Stimulated activated CD4-positive, alpha-beta T cell treated with anti-CD3 and anti-CD28 coated beads, Interleukin-12 subunit alpha, Interleukin-12 subunit beta, amount 100 ng/mL, for 48 hours (primary cell): ENCODE measurements around the gene ITGA4.

Experiments used
- DNase-seq, 3 donors: peaks; one replicate each; pipeline ENCODE4 v3.0.0-alpha.2; 2020; ENCODE audit warnings: low read depth in 2 of 3, low spot score in 1 of 3

The ITGA4 gene

GRCh38 chr2:181499231-181499630 lies 42.0 kb downstream of the ITGA4 start:
- no peak for DNase-seq

- no peak for DNase-seq
Measured at GRCh38 chr2:181500201-181500600, 43.0 kb downstream of the ITGA4 start.

- no peak for DNase-seq
Measured at GRCh38 chr2:181515719-181516118, 58.5 kb downstream of the ITGA4 start.

- DNase-seq, result no peak
Measured at GRCh38 chr2:181516992-181517391, 59.8 kb downstream of the ITGA4 start.

GRCh38 chr2:181517685-181518301 lies 60.6 kb downstream of the ITGA4 start:
- DNase-seq, result peak in 1 of 3 donors; percentile 5

- DNase-seq, result no peak
Measured at GRCh38 chr2:181520253-181520652, 63.1 kb downstream of the ITGA4 start.

- no peak for DNase-seq
Measured at GRCh38 chr2:181523756-181524155, 66.6 kb downstream of the ITGA4 start.

GRCh38 chr2:181526014-181526413 lies 68.8 kb downstream of the ITGA4 start:
- DNase-seq, result no peak

- DNase-seq, result no peak
Measured at GRCh38 chr2:181527058-181527457, 69.9 kb downstream of the ITGA4 start.

GRCh38 chr2:181528441-181528840 lies 71.3 kb downstream of the ITGA4 start:
- no peak for DNase-seq

GRCh38 chr2:181536730-181537129 lies 79.5 kb downstream of the ITGA4 start:
- no peak for DNase-seq

- no peak for DNase-seq
Measured at GRCh38 chr2:181540421-181540820, 83.2 kb downstream of the ITGA4 start.

- no peak for DNase-seq
Measured at GRCh38 chr2:181542170-181542569, 85.0 kb downstream of the ITGA4 start.

- no peak for DNase-seq
Measured at GRCh38 chr2:181546086-181546485, 88.9 kb downstream of the ITGA4 start.

- no peak for DNase-seq
Measured at GRCh38 chr2:181552808-181553207, 95.6 kb downstream of the ITGA4 start.

GRCh38 chr2:181553244-181553643 lies 96.1 kb downstream of the ITGA4 start:
- DNase-seq, result no peak

GRCh38 chr2:181554061-181554830 lies 97.1 kb downstream of the ITGA4 start:
- no peak for DNase-seq

GRCh38 chr2:181558371-181558770 lies 101.2 kb downstream of the ITGA4 start:
- no peak for DNase-seq

- no peak for DNase-seq
Measured at GRCh38 chr2:181563101-181563692, 106.0 kb downstream of the ITGA4 start.

- DNase-seq, result no peak
Measured at GRCh38 chr2:181566334-181567032, 109.3 kb downstream of the ITGA4 start.

GRCh38 chr2:181570059-181570458 lies 112.9 kb downstream of the ITGA4 start:
- no peak for DNase-seq
